ENCODE measurements around the gene C1QL2.

Gene C1QL2

DNA sequence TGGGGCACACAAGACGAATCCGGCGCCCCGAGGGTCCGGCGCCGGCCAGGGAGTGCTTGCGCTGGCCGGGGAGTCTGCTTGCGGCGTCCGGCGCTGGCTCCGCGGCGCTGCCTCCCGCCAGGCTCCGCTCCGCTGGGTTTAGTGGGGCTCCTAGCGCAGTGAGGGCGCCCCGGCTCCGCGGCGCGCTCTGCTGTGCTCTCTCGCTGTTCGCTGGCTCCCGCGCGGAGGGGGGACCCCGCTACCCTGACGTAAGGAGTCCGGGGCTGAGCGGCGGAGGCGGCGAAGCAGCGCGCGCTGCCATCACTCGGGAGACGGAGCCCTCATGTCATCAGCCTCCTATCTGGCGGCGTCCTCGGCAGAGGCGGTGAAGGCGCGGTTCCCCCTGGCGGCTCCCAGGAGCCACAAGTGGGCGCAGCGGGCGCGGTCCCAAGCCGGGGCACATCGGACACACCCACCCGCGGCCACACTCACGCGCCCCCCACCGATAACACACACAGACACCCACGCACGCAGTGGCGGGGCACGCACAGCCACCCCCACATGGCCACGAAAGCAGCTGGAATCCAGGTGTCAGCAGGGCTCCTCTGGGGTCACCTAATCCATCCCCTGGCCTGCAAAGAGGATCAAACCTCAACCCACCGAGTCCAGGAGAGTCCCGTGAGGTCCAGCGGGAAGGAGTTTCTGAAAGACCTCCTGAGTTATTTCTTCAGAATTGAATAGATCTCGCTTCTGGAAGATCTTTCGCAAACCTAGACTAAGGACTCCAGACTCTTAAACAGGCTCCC, at the start of gene C1QL2:
C1QL2 (minus strand) TSS at position 189 of the 785 bp plus-strand sequence. CDS start 482 bp downstream, outside the sequence.
- no peak for DNase-seq

DNA sequence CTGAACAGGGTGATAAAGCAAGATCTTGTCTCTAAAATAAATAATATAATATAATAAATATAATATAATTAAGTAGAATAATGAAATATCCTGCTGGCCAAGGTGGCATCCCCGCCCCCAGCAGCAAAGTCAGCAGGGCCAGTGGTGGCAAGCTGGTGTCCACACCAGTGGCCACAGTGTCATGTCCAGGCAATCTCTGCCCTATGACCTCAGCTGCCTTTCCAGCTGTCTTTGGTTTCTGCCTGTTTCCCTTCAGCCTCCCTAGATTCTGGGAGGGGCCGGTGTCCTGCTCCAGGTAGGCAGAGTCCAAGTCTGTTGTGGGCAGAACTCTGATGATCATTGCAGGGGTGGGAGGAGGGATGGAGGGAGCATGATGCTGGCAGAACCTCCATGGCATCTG, 48.9 kb upstream of the C1QL2 start:
- DNase-seq = no peak

DNA sequence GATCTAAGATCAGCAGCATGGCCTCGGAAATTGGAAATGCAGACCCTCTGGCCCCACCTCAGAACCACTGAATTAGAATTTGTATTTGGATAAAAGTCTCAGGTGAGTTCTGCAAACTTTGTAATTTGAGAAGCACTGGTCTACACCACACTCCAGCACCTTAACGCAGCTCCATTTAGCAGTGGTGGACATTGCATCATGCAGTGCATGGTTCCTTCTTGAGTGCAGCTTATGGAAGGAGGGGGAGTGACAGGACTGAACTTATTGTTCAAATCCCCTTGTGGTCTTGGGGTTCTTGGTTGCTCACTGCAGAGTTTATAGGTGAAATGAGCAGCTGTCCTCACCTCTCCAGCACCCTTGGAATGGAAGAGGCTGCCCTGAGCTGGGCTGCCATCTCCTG, 47.6 kb upstream of the C1QL2 start:
- no peak for DNase-seq

DNA sequence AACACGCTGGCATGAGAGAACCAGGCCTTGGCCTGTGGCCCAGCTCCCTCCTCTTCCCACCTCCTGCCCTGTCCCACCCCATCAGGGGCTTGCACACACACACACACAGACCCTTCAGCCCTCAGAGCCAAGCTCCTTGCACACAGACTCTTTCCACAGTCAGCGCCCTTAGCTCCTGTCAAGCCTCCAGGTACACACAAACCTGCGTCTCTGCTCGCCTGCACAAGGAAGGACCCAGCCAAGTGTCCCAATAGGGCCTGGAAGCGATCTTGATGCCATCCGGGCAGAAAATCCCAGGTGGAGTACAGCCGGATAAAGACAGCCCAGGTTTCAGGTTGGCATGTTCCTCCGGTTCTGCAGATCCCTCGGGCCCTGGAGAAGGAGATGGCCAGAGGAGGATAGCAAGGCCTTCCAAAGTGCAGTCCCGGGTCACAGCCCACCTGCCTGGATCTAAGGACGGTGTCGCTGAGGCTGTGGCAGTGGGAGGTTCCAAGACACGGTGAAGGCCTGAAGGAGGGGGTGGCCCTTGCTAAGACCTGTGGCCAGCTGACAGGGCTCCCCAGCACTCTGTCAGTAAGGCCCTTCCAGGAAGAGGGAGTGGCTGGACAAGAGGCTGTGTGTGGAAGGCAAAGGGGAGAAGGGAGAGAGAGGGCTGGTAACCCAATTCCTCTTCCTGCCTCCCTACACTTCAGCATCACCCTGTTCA, 46.6 kb upstream of the C1QL2 start:
- no peak for DNase-seq

DNA sequence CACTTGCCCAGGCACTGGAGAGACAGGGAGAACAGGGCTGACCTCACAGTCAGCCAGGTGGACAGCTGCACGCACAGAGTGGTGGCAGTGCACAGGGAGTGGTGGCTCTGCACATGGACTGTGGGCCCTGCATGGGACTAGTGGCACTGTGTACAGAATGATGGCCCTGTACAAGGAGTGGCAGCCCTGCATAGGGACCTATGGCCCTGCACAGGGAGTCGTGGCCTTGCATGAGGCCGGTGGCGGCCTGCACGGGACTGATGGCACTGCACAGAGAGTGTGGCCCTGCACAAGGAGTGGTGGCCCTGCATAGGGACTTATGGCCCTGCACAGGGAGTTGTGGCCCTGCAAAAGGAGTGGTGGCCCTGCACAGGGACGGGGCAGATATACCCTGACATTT, 46.0 kb upstream of the C1QL2 start:
- no peak for DNase-seq

DNA sequence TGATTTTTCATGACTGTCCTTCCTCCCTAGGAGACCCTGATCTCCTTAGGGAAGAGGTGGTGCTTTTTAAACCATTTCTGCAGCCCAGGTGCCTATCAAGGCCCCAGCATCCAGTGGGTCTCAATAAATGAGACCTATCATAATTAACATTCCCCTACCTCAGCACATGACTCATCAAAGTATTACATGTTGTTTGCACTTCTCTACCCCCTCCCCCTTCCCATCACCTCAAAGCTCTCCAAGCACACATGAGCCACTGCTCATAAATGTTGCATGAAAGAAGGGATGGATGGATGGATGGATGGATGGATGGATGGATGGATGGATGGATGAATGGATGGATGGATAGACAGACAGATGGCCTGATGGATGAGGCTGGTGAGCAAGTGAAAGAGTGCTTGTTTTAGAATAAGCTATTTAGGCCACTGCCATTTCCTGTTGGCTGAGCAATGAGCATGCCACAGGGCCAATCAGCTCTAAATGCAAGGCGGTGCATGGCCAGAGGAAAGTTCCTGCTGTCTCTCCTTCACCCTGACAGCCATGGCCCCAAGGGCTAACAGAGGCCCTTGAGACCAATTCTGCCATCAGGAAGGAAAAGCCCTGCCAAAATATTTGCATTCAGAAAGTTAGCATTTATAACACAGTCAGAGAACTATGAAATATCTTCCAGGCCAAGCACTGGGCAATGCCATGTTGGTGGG, 44.2 kb upstream of the C1QL2 start:
- no peak for DNase-seq

DNA sequence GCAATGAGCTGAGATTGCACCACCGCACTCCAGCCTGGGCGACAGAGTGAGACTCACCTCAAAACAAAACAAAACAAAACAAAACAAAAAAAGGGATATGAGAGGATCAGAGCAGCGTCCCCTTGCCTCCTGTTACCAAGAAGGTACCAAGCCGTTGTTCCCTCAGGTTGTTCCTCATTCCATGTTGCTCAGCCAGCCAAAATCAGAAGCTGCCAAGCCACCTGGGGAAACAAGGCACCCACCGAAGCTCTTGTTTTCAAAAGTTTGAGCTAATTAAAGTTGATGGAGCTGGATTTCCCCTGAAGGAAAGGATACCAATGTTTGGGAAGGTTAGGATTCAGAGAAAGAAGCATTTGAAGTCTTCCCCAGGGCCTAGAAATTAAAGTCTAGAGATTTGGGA, 43.3 kb upstream of the C1QL2 start:
- no peak for DNase-seq

DNA sequence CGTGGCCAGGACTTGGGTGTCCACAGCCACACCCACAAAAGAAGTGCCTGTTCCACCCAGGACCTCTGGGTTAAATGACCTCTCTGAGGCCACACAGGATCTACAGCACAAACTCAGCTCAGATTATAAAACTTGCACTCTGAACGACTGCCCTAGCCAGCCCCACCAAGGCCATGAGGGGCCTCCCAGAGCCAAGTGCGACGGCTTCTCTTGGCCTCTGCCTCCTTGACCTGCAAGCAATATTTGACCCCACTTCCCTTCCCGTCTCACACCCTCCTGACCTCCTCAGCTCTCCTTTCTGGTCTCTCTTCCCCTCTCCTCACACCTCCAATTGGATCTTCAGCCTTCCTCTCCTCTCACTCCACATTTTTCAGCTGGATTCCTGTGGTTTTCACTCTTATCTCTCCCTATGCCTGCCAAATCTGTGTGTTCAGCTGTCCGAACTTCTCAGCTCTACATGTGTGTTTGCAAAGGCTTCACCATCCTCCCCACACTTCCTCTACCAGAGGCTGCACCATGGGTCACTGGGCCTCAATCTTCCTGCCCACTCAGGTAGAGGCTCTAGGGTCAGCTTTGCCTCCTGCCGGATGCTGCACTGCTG, 39.8 kb upstream of the C1QL2 start:
- peak; percentile 64 for DNase-seq

DNA sequence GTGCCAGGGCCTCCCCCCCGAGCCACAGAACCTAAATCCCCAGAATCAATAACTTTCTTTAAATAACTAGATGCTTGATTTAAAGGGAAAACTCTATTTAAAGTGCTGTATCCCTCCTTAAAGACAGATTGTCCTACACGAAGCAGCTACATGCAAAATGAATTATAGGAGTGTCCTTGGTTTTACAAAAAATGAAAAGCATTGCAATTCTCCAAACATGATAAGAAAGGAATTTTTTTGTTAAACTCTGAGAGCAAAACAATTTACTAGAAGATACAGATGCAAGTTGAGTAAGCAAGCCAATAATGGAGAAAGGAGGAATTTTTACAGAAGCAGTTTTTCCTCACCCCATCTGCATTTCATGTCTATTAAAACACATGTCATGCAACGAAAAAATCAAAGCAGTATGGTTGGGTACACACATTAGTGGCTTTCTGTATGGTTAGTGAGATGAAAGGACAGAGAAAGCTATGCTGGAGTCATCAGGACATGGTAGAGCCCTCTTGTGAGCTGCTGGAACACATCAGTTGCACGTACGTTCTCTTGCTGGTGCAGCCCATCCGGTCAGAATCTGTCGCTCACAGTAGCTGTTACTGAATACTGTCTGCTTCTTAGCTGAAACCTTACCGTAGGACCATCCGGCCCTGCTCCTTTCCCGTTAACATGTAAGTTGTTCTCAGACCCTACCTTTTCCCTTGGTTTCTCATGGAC, 39.1 kb upstream of the C1QL2 start:
- DNase-seq = no peak

DNA sequence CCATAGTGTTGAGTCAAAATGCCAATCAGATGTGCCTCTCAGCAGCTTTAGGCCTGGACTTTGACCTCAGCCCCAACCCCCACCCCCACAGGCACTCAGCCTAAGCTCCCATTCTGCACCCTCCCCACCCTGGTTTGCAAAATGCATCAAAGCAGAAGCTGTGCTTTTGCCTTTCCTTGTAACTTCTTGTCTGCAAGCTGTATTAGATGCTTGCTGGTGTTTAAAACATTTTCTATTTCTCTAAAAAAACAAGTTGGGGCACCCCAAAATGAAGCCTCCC, 38.5 kb upstream of the C1QL2 start:
- DNase-seq = peak; percentile 34

DNA sequence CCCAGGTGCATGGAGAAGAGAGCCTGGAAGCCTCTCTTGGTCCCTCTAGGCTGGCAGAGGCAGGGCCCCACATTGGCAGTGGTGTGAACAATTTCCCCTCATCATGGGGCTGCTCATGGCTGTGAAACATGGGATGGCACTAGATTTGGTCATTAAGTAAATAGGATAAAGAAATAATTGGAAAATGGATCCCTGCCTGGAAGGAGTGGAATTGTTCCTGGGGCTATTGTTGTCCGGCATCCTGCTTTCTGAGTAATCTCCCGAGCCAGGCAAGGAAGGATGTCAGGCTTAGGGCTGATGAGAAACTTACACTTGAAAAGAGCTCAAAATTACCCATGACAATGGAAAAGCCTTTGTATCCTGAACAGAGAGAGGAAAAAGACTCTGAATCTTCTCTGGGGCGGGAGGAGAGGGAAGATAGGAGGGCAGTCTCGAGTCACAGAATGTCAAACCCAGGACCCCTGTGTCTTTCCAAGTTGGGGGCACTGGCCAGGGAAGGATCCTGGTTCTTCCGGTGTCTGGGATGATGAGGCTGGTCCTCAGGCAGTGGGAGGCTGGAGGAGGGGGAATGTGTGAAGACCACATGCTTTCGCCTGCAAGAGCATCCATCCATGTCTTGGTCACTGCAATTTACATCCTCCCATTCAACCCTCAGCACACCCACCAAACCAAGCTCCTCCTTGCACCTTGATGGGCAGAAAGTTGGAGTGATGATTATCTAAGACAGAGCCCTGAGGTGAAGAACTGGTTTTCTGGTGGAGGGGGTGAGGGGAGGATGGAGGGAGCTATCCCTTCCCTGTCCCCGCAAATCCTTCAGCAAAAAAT, 38.0 kb upstream of the C1QL2 start:
- DNase-seq = peak; percentile 53

DNA sequence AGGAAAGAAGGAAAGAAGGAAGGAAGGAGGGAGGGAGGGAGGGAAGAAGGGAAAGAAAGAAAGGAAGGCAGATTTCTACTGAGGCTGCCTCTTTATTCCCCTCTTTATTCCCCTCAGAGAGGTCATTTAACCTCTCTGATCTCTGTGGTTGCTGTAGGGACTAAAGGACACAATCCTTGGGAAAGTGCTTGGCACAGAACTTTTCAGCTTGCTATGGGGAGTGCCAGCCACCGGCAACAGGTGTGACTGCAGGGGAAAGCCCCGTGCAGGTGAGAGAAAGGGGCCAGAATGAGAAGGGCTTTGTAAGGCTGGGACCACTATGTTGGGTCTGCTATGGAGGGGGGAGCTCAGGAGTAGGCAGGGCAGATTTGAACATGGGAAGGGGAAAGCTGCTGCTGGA, 37.3 kb upstream of the C1QL2 start:
- DNase-seq = no peak

DNA sequence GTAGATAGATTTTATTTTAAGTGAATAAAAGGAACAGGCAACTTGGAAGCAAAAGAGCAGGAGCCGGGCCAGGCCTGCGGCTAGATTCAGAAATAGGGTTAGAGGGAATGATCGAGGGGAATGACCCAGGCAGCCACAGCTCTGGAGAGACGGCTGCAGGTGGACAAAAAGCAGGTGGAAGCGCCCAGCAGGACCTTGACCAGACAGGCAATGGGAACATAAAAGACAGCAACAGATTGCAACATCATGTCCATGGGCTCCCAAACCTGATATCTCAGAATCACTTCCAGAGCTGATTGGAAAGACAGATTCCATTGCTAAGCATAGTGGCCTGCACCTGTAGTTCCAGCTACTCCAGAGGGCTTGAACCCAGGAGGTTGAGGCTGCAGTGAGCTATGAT, 36.5 kb upstream of the C1QL2 start:
- no peak for DNase-seq

DNA sequence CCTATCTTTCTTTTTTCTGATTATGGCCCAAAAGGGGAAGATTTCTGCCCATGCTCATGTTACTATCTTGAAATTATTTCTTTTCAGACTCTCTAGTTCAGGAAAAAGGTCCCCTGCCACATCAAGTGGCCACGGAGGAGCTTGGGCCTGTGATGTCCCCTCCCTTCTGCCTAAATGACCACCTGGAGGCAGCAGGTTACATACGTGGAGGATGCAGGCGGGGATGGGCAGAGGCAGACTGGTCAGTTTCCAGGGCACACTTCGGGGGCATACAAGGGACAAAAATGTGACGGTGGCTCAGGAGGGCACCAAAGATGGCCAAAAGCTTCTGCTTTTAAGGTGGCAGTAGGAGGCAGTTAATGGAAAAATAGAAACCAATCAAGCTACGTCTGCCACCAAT, 34.3 kb upstream of the C1QL2 start:
- DNase-seq = no peak

DNA sequence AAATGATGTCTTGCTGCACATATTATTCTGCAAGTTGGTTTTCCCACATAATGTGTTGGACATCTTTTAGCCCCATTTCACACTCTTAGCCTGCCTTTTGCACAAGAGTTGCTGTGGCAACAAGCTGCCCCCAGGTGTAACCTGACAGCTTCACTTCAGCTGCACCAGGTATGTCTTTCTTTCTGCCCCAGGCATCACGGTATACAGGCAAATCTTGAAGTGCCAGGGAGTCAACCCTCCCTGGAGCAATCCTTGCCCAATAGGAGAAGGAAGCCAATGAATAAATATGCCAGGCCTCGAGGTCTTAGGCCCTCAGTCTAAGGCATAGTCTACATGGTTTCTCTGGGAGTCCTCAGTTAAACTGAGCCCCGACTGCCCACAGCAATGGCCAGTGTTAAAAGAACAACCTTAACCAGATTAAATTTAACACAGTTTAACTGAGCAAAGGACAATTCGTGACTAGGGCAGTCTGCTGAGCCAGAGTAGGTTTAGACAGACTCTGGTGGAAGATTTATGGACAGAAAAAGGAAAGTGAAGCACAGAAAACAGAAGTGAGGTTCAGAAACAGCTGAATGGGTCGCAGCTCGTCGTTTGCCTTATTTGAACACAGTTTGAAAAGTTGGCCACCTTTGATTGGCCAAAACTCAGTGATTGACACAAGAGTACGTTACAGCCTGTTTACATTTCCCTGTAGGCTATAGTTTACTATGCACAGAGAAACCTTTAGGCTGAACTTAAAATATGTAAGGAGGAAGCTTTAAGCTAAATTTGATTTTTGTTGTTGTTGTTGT, 32.0 kb upstream of the C1QL2 start:
- DNase-seq = no peak

DNA sequence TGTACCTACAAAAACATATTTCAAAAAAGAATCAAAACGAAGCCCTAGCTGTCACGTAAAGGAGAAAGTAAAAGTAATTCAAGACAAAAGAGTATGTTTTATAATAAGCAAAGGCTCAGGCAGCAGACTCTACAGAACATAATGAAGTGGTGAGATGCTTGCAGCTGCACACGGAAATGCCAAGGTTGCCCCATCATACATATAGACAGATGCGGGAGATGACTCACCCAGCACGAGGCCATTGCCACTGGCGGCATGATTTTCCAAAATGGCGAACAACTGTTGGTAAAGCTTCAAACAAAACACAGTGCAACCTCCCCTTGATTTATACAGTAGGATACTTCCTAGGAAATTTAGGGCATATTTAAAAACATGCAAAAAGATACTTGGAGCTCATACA, 26.0 kb upstream of the C1QL2 start:
- peak; percentile 15 for DNase-seq

DNA sequence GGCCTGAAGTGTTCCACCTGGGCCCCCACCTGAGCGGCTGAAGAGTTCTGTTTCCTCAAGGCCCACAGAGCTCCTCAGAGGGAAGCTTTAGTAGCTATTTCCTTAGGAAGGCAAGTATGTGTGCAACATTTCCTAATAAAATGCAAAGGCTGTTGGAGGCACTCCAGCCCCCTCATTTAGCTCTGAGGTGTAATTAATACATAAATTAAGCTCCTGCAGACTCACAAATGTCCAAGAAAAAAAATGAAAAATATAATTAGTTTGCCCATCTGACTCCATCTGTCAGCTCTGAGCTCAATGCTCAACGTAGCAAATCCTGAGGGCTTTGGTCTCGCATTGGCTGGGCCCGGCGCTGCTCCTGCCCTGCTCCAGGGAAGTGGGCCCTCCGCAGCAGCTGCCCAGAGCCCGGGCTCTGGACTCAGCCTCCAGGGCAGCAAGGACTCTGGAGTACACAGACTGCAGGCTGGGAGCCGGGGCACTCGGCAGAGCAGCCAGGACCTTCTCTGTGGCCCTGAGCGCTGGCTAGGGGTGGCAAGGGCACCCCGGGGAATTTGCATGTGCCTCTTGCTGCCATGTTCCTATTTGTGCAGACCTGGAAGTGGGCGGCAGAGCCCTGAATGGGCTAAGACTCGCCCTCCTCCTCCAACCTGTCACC, 23.4 kb upstream of the C1QL2 start:
- DNase-seq = no peak

DNA sequence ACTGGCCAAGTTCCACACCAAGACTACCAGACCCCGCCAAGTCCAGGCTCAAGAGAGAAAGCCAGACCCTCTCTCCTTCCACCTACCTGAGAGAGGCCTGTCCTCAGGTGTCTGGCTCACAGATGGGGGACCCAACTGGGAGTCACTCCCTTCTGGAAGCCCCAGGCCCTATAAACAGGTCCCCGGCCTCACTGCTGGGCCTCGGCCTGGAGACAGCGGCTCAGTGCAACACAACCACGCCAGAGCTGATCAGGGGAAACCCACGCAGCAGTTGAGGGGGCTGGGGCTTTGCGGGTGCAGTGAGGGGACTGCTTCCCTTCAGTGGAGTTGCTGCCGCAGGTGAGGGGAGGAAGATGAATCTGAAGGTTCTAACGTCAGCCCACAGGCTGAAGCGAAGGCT, 22.8 kb upstream of the C1QL2 start:
- no peak for DNase-seq

DNA sequence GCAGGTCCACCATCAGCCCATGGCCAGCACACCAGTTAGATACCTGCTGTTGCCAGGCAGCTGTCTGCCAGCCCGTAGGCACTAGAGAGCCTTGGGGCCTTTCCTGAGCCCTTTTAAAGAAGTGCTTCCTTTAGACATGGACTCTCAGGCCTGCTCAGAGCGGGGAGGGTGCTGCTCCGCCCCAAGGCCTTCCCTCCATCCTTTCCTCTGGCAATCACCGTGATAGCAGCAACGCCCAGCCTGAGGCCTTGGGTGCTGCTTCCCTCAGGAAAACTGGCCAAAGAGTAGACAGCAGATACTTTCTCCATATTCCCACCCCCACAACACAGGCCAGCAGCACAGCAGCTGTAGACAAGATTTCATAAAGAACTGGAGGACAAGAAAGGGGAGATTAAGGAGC, 22.3 kb upstream of the C1QL2 start:
- DNase-seq = no peak

DNA sequence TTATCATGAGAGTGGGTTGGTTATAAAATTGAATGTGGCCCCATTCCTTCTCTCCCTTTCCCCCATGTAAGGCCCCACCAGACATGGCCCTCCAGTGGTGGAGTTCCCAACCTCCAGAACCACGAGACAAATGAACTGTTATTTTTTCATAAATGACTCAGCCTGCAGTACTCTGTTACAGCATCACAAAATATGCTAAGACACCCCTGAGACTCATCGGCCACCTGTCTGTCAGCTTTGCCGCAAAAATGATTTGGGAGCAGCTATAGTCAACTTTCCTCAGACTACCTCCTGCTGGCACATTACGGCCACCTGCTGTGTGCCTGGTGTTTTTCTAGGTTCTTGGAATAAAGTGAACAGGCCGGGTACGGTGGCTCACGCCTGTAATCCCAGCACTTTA, 21.4 kb upstream of the C1QL2 start:
- DNase-seq = no peak

DNA sequence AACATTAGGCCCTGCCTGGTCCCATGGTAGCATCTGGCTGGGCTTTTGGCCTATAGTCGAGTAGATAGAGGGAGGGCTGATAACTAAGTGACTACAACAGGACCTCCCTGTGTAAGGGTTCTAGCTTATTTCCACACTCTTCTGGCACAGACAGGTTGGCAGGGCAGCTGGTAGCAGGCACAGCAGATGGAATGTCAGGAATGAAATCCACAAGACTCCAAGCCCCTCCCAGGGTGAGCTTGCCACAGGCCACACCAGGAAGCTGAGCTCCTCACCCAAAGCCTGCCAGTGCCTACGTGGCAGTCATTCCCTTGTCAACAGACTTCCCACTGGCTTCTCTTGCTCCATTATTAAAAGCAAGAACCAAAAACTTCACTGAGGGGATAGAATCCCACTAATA, 20.7 kb upstream of the C1QL2 start:
- DNase-seq = peak; percentile 65
